ENCODE results near the gene C1QC.

The C1QC gene

GRCh38 chr1:22691031-22691753 is 47.8 kb downstream of the C1QC start:
- H3K4me3 ChIP-seq (replicated peaks; ENCODE audit: low read depth, low read length) = no peak overlapping the region
- no peaks in the 10 kb centered on the region for H3K36me3 ChIP-seq (ENCODE audit: control insufficient read depth, insufficient read depth, low read length)
- no peak for TF ChIP-seq CTCF (IDR thresholded peaks at IDR 0.05; ENCODE audit: insufficient read depth, low read length, poor library complexity, severe bottlenecking)
- DNase-seq (ENCODE audit: extremely low read depth, insufficient read length) = no peak
- H3K27me3 ChIP-seq (replicated peaks; ENCODE audit: control insufficient read depth, insufficient read depth, low read length) = no peaks in the 10 kb centered on the region; the same call in 1 of the 2 replicates

- no peak for DNase-seq (ENCODE audit: extremely low read depth, insufficient read length)
- no peak for TF ChIP-seq CTCF (IDR thresholded peaks at IDR 0.05; ENCODE audit: insufficient read depth, low read length, poor library complexity, severe bottlenecking)
- H3K27me3 ChIP-seq (replicated peaks; ENCODE audit: control insufficient read depth, insufficient read depth, low read length) = no peaks in the 10 kb centered on the region; the same call in 1 of the 2 replicates
Observed at GRCh38 chr1:22694172-22694571, 50.7 kb downstream of the C1QC start.

GRCh38 chr1:22696610-22697009 is 53.2 kb downstream of the C1QC start:
- TF ChIP-seq CTCF (IDR thresholded peaks at IDR 0.05; ENCODE audit: insufficient read depth, low read length, poor library complexity, severe bottlenecking) = no peak
- H3K4me3 ChIP-seq (replicated peaks; ENCODE audit: low read depth, low read length) = no peak overlapping the region
- no peaks in the 10 kb centered on the region; the same call in 1 of the 2 replicates for H3K27me3 ChIP-seq (replicated peaks; ENCODE audit: control insufficient read depth, insufficient read depth, low read length)
- no peaks in the 10 kb centered on the region for H3K36me3 ChIP-seq (ENCODE audit: control insufficient read depth, insufficient read depth, low read length)
- no peak for DNase-seq (ENCODE audit: extremely low read depth, insufficient read length)

More at GRCh38 chr1:22694172-22694571, 50.7 kb downstream of the C1QC start:
- Histone ChIP-seq H3K4me3 (replicated peaks; ENCODE audit: low read depth, low read length) (no peak overlapping the region), H3K36me3 (ENCODE audit: control insufficient read depth, insufficient read depth, low read length) (no peaks in the 10 kb centered on the region)
